ENCODE data around the gene TSHZ2. TPM values are rescaled to one million over a fixed set of nuclear protein-coding genes. Genes with fewer than 3 reads are reported as not detected.

The TSHZ2 gene
- total and polyA plus RNA-seq, 2 donors (not counting 3 experiments of a cell fraction or from before 2014, with no cell fraction given), result not detected

- H3K9me1 ChIP-seq (replicated peaks; ENCODE audit: control insufficient read depth, extremely low read depth, insufficient read depth, low read length), result no peaks in the 10 kb centered on the region
- BruUV-seq (replicated peaks), result no TSS peak
- no peaks in the 10 kb centered on the region for H3K9me3 ChIP-seq (replicated peaks; ENCODE audit: control insufficient read depth, insufficient read depth, low read length)
- no peaks in the 10 kb centered on the region for H3K36me3 ChIP-seq (ENCODE audit: control insufficient read depth in 2 of 2, extremely low read depth in 1 of 2, insufficient read depth in 2 of 2, low read length in 2 of 2)
- ChIA-PET CTCF (no interaction called here), POLR2A (no interaction called here)
- no peaks in the 10 kb centered on the region for H3K79me2 ChIP-seq (ENCODE audit: control insufficient read depth, insufficient read depth, low read length)
- no peaks in the 10 kb centered on the region for H3K27me3 ChIP-seq (ENCODE audit: control insufficient read depth in 2 of 2, insufficient read depth in 2 of 2, low read length in 2 of 2)
- H3K9ac ChIP-seq (replicated peaks; ENCODE audit: extremely low read depth, insufficient read depth, low read length), result no peak overlapping the region
- dilution Hi-C loops (cut with MboI; ENCODE audit: extremely low pct_ligation_motif_present, low sequenced_read_pairs) (no loop called here), intact Hi-C loops (cut with micrococcal nuclease) (no loop called here)
- no peak overlapping the region for H2AFZ ChIP-seq (ENCODE audit: low read depth, low read length)
- DNase-seq (ENCODE audit: low read depth, low spot score), result no peak
- no peak overlapping the region for H3K4me2 ChIP-seq (ENCODE audit: insufficient read depth, low read length)
- no peak for FAIRE-seq
- no peak overlapping the region for H3K27ac ChIP-seq (ENCODE audit: insufficient read depth, low read depth, low read length)
- no peaks in the 10 kb centered on the region for H3K4me1 ChIP-seq (ENCODE audit: control insufficient read depth, extremely low read depth, insufficient read depth, low read length)
- H4K20me1 ChIP-seq (replicated peaks; ENCODE audit: control insufficient read depth, extremely low read depth, insufficient read depth, low read length), result no peaks in the 10 kb centered on the region
- no peak overlapping the region for H3K4me3 ChIP-seq (replicated peaks in 1 of 3; ENCODE audit: insufficient read depth in 1 of 3, low read depth in 1 of 3, low read length in 3 of 3)
- no peak for TF ChIP-seq MAX (IDR thresholded peaks at IDR 0.05; ENCODE audit: insufficient read depth, insufficient read length)
- TF ChIP-seq GATA2 (IDR thresholded peaks at IDR 0.05; ENCODE audit: insufficient read depth, insufficient read length, low read depth, low read length), result no peak
- TF ChIP-seq POLR2A (IDR thresholded peaks at IDR 0.05; ENCODE audit: low read depth, low read length), result no peak
- no peak for TF ChIP-seq FOS (IDR thresholded peaks at IDR 0.05; ENCODE audit: borderline replicate concordance, insufficient read depth, low read length)
- no peak for TF ChIP-seq JUN (IDR thresholded peaks at IDR 0.05; ENCODE audit: borderline replicate concordance, insufficient read depth, insufficient read length, low read depth)
- TF ChIP-seq POLR2AphosphoS5 (IDR thresholded peaks at IDR 0.05; ENCODE audit: insufficient read depth, low read depth, low read length), result no peak
- no peak for TF ChIP-seq EZH2 (IDR thresholded peaks at IDR 0.05; ENCODE audit: borderline replicate concordance, low read depth, low read length, severe bottlenecking)
- no peak for TF ChIP-seq CTCF (IDR thresholded peaks at IDR 0.05; ENCODE audit: extremely low read depth in 1 of 2, insufficient read depth in 1 of 2, low read depth in 1 of 2, low read length in 2 of 2)
- TF ChIP-seq MYC (IDR thresholded peaks at IDR 0.05; ENCODE audit: low read depth, low read length), result no peak
Observed at GRCh38 chr20:52964131-52964530, 8.0 kb upstream of the TSHZ2 start.
